AG09319 (cell line): ENCODE measurements around the gene ACBD4.

ENCODE experiments used
- DNase-seq: peaks from one replicate; pipeline ENCODE4 v3.0.0-alpha.2; 2010; ENCODE audit warnings: low read depth; ENCODE audit errors: extremely low read depth
- TF ChIP-seq, protein P1 (sequence below): IDR thresholded peaks from 2 replicates; pipeline ENCODE4 v1.5.1; 2011; ENCODE audit warnings: low read depth, mild to moderate bottlenecking, inconsistent platforms, low read length, moderate library complexity

Gene ACBD4

DNA sequence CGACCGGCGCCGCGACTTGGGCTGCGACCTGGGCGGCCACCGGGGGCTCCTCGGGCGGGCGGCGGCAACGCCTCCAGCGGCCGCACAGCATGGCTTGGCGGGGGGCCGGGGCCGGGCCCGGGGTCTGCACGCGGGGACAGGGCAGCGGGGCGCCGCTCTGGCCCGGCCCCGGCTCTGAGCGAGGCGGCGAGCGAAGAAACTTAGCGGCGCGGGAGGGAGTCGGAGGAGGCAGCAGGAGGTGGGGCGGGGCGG is 3.2 kb upstream of the ACBD4 start, which contains the start of gene PLCD3:
Gene PLCD3 (minus strand): TSS at position 196 of the 252 bp plus-strand sequence. CDS start 105 bp downstream, at position 91.
- DNase-seq: no peak
- TF ChIP-seq, protein P1, sequence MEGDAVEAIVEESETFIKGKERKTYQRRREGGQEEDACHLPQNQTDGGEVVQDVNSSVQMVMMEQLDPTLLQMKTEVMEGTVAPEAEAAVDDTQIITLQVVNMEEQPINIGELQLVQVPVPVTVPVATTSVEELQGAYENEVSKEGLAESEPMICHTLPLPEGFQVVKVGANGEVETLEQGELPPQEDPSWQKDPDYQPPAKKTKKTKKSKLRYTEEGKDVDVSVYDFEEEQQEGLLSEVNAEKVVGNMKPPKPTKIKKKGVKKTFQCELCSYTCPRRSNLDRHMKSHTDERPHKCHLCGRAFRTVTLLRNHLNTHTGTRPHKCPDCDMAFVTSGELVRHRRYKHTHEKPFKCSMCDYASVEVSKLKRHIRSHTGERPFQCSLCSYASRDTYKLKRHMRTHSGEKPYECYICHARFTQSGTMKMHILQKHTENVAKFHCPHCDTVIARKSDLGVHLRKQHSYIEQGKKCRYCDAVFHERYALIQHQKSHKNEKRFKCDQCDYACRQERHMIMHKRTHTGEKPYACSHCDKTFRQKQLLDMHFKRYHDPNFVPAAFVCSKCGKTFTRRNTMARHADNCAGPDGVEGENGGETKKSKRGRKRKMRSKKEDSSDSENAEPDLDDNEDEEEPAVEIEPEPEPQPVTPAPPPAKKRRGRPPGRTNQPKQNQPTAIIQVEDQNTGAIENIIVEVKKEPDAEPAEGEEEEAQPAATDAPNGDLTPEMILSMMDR: no peak

DNA sequence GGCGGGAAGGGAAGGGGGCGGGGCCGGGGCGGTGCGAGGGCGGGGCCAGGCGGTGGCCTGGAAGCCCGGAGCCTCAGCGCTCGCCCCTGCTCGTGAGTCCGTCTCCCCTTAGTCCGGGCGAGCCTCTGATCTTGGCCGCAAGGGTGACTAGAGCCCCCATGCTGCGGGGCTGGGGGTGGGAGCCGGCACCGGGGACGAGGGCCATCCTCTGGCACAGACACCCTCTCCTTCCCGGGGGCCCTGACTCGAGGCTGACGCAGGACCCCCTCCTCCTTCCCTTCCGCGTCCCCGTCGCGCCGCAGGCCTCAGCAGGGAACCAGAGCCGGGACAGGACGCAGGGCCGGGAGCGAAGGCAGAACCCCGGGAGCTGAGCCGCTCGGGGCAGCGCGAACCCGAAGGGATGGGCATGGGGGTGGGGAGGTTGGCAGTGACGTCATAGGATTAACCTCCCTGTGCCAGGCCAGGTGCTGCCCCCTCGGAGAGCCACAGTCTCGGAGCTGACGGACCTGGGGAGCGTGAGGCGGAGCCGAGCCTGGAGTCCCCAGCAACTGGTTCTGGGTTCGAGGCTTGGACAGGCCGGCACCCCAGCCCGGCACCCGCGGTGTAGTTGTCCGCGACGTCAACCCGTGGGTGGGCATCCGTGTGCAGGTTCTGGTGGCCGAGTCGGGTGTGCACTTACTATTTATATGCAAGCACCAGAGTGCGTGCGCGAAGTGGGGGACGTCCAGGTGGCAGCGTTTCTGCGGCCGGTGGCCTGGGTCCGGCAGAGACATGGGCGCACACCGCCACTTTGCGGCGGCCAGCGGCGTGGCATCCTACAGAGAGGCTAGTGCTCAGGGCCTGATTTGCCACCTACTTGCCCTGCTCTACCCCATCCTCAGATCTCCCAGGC is 2.7 kb upstream of the ACBD4 start:
- DNase-seq: no peak
- TF ChIP-seq, protein P1: peak; percentile 88

DNA sequence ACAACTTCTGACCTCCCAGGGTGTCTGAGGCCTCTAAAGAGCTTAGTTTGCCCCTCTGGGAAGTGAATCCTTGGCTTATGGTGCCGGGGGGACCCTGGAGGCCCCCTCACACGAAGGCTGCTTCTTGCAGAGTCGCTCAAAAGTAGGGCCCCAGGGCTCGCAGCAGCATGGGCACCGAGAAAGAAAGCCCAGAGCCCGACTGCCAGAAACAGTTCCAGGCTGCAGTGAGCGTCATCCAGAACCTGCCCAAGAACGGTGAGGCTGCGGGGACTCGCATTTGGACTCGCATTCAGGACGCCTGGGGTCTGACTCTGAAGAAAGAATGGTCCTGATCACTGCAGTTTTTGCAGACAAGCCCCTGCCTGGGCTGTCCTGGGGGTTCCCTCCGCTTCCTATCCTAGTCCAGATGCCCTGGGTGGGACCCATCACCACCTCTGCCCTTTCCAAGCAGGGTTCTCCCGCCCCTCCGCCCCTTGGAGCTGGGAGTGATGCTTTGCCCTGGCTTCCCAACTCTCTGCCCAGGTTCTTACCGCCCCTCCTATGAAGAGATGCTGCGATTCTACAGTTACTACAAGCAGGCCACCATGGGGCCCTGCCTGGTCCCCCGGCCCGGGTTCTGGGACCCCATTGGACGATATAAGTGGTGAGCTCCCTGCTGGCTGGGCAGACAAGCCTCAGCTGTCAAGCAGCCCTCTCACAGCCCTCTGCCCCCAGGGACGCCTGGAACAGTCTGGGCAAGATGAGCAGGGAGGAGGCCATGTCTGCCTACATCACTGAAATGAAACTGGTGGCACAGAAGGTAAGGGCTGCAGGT is 698 bp downstream of the ACBD4 start:
- no peak for DNase-seq
- TF ChIP-seq, protein P1: no peak

DNA sequence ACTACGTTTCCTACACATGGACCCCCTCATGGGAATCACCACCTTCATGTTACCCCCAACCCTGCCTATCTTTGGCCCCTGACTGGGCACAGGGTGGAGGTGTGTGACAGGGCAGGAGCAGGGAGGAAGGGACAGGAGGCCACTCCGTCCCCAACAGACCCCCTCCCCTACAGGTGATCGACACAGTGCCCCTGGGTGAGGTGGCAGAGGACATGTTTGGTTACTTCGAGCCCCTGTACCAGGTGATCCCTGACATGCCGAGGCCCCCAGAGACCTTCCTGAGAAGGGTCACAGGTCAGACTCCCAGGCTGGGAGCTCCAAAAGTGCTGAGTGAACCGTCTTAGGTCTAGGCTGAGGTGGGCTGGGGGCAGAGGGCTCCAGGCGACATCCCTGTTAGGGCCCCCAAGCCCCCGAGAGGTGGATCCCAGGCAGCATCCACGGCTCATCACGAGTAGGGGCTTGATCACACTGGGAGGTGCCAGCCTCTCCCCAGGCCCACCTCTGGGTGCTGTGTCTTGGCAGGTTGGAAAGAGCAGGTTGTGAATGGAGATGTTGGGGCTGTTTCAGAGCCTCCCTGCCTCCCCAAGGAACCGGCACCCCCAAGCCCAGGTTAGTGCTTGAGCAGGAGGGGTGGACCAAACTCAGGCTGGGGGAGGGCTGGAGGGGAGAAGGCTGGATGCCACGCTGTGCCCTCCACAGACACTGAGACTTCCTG is 1.5 kb downstream of the ACBD4 start:
- DNase-seq: no peak
- TF ChIP-seq, protein P1: no peak

DNA sequence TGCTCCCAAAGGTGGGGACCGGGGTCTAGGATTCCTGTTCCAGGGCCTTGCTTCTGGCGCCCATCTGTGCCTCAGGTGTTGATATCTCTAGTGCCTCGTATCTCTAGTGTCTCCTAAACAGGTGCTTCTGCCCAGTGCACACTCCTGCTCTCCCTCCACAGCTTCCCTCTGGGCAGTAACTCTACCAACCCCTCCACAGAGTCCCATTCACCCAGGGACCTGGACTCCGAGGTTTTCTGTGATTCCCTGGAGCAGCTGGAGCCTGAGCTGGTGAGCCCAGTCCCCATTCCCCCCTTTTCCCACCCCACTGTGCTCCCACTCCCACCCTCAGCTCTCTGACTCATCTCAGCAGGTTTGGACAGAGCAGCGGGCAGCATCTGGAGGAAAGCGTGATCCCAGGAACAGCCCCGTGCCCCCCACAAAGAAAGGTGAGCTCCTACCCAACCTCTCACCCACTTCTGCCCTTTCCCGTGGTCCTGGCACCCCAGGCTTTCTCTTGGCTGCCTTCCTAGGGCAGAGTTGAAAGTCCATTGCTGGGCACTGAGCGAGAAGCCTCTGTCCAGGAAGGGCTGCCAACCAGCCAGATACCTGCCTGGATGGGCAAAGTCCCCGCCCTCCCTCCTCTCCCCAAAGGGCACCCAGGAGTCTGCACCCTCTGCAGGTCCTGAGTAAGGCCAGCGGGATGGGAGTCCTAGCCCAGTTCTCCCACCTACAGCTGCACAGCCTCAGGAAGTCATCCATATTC is 2.2 kb downstream of the ACBD4 start:
- TF ChIP-seq, protein P1: no peak
- no peak for DNase-seq

DNA sequence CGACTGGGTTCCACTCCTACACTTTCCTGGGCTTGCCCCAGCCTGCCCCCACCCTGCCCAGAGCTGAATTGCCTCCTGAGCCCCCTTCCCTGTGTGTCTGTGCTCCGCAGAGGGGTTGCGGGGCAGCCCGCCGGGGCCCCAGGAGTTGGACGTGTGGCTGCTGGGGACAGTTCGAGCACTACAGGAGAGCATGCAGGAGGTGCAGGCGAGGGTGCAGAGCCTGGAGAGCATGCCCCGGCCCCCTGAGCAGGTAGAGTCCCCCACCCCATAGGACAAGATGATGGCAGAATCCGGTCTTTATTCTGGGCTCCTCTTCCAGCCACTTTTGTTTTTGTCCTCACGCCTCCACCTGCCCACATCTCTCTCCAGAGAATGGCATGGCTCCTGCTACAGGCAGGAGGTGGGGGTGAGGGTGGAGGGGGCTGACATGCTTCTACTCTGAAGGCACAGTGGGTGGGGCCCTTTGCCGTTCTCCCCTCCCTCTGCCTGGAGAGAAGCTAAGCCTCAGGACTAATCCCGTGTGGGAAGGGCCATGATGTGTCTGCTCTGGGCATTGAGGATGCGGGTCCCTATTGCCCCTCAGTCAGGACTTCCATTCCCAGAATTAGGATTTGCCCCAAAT is 3.5 kb downstream of the ACBD4 start:
- DNase-seq: no peak
- TF ChIP-seq, protein P1: no peak
